NK-92 (cell line): ENCODE data around the gene OGN.
"Not testable (repeated sequence)": the region's sequence is repeated elsewhere in the genome, so short reads cannot be mapped to it uniquely, and the experiment has no call there.

ENCODE experiments used
- DNase-seq: peaks from one replicate; lab custom pipeline; 2025; ENCODE audit not compliant: unreplicated experiment; lab: John Stamatoyannopoulos, UW

Gene OGN, protein sequence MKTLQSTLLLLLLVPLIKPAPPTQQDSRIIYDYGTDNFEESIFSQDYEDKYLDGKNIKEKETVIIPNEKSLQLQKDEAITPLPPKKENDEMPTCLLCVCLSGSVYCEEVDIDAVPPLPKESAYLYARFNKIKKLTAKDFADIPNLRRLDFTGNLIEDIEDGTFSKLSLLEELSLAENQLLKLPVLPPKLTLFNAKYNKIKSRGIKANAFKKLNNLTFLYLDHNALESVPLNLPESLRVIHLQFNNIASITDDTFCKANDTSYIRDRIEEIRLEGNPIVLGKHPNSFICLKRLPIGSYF

DNA sequence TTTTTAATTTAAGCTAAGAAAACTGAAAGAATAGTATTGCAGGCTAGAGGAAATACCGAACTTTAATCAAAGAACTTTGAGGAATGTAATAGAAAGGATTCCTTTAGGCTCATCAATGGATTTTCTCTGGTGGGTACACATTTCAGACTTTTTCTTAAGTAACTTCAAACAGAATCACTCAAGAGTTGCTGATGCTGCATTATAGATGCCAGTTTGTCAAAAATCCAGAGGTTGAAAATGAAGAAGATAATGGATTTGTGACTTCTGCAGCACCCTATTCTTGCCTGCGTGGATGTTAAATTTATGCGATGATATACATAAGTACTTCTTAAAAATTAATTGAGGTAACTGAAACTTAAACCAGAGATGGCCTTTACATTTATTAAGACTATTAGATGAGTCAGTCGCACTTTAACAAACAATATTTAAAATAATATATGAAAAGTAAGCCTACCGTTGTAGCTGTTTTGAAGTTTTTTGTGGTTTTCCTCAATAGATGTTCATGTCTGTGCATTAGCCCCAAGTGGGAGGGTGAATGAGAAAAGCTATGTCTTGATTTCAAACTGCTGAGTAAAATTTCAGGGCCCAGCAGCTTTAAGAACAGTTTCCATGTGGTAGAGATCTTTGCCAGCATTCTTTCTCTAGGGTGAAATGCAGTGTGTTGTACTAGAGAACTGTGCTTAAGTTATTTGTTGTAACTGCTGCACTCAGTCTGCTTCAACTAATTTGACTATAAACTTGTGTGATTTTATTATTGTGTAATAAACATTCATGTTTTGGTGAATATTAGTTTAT, at the start of gene OGN:
Gene OGN (minus strand): TSS at position 537 of the 795 bp plus-strand sequence. CDS start 1,171 bp downstream, outside the sequence.
- no peak for DNase-seq

DNA sequence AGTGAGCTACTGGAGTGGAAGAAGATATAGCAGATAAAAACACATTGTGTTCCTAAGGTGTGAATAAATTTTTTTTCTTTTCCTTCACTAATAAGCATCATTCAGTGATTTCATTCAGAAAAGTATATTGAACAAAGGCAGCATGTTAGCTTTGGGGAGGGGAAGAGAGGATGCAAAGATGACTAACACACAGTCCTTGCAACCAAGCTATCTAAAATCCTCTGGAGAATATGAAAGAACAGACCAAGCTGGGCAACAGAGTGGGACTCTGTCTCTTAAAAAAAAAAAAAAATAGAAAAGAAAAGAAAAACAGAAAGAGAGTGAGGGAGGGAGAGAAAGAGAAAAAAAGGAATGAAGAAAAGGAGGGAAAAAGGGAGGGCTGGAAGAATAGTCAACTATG, 42.2 kb upstream of the OGN start:
- DNase-seq = no peak

DNA sequence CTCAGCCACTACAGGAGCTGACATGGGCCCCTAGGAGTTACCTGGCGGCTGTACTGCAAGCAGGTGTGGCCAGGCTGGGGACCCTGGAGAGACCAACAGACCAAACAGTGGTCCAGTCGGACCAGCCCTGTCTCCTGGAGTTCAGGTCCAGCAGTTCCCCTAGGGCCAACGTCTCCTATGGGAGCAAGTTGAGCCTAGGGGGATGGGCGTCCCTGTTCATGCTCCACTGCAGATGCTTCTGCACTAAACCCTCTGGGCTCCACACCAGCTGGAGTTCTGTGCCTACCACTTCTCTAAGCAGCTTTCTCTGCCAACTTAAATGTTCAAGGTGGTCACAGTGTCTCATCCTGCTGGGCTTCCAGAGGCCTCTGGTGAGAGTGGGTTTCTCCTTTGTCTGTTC, 40.5 kb upstream of the OGN start:
- DNase-seq = no peak

DNA sequence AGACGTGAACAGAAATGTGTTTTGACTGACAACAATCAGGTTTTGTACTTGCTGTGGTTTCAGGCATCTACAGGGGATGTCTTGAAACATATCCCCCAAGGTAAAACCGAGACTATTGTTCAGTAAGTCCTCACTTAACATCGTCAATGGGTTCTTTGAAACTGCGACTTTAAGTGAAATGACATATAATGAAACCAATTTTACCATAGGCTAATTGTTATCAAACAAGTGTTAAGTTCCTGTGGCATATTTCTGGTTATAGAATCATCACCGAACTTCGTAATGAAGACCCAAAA, 36.3 kb upstream of the OGN start:
- DNase-seq = no peak

DNA sequence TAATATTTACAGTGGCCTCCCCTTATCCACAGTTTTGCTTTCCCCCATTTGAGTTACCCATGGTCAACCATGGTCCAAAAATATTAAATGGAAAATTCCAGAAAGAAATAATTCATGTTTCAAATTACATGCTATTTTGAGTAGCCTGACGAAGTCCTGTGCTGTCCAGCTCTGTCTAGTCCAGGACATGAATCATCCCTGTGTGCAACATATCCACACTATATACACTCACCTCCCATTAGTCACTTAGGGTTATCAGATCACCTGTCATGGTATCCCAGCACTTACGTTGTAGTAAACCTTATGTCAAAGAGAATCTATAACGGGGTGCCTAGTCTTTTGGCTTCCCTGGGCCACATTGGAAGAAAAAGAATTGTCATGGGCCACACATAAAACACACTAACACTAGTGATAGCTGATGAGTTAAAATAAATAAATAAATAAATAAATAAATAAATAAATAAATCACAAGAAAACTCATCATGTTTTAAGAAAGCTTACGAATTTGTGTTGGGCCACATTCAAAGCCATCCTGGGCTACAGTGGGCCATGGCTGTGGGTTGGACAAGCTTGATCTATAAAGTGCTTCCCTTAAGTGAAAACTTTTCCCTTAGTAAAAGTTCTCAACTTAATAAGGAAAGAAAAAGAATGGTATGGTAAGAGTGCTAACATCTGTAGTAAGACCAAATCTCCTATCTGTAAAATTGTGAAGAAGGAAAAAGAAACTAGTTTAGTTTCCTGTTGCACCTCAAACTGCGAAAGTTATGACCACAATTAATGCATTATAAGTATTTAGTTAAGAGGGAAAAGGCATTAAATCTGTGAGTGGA, 35.8 kb upstream of the OGN start:
- no peak for DNase-seq

DNA sequence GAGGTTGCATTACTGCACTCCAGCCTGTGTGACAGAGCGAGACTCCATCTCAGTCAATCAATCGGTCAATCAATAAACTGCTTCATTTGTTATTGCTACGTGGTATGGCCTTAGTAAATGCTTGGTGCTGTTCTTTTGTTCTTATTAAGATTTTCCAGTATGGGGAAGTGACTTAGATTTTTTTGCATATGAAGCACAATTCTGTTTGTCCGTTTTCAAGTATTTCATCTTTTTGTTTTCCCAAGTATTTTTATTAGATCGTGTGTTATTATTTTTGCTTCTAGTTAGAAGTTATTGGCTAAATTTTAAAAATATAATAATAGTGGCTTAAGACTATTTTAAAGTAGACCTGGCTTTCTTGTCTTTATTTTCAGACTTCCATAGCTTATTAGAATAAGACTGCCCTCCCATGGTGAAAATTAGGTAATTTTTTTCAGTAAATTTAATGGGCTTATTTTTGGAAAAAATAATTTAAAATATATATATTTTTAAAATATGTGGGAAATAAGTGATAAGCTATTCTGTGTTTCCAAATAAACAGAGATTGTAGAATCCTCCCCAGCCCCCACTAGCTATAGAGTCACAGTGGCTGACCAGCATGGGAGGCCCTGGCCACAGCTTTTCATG, 34.6 kb upstream of the OGN start:
- DNase-seq = no peak

DNA sequence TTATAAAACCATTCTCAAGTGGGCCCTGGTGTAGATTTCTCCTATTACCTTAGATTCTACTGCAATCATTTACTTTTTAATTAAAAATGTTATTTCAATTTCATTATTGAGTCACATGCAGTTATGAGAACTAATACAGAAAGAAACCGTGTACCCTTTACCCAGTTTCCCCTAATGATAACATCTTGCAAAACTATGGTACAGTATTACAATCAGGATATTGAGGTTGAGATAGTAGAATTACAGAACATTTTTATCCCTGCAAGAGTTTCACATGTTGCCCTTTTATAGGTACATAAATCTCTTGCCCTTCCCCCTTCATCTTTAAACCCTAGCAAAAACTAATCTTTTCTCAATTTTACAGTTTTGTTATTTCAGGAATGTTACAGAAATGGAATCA, 30.9 kb upstream of the OGN start:
- no peak for DNase-seq

DNA sequence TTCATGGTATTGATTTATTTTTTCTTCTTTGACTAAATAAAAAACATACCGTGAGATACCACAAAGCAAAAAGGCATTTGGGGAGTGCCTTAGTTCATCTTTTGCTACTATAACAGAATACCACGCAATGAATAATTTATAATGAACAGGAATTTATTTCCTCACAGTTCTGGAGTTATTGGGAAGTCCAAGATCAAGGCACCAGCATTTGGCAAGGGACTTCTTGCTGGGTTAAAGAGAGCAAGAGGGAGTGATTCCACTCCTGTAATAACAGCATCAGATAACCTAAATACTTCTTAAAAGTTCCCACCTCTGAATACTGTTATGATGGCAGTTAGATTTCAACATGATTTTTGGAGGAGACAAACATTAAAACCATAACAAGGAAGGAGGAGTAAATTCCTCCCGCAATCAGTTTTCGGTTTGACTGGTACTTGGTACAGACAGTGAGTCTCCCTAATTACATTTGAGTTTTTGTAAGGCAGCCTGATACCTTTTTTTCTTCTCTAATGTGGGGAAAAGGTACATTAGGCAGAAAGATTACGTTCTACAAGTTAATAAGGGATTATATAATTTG, 28.7 kb upstream of the OGN start:
- DNase-seq = no peak

DNA sequence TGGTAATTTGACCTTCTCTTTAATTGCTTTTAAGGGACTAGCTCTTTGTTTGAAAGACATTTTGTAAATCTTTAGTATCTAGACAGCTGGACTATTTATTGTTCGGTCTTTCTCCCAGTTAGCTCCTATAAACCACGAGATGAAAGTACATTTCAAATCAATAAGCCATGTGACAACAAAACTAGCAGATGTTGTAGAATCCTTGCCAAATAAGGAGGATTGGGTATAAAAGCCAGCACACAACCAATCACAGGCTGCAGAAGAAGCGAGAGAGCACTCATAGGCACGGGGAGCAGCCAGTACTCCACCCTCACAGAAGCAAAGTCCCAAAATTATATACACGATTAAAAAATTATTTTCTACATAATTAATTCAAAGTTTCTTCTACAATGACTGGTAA, 28.0 kb upstream of the OGN start:
- DNase-seq = no peak

DNA sequence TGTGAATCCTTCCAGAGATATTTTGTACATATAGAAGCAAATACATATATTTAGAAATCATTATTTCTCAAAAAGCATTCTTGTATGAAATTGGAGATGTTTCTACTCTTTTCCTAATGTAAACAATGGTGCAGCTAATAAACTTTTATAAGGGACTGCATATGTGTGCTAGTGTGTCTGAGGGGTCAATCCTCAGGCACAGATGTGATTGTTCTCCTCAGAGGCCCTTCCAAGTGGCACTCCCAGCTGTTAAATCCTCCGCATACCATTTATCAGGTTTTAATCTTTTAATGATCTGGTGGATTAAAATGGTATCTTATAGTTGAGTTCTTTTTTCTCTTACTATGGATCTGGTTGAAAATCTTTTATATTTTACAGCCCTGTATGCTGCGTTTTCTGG, 25.5 kb upstream of the OGN start:
- no peak for DNase-seq

DNA sequence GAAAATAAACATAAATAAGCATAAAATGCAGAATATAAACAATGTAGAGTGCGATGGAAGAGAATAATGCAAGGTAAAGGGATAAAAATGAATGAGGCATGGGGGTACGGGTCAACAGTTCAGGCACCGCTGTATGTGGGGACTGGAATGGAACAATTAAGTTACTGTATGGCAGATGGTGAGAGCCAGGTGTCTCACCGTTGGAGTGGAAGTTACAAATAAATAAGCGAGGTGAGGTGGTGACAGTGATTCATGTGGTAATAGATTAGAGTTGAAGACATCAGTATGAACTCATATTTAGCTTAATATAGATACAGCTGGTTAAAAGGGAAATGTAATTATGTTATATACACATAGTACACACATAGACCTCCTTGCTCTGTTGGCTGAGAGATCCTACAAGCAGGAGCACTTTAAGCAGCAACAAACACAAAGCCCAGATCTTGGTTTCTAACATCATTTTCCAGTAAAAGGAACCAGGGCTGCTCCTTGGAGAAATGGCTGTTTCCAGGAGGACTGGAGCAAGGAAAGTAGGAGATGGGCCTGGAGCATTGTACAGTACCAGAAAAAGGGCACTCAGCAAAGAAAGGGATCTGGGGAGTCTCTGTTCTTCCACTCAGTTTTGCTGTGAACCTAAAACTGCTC, 22.2 kb upstream of the OGN start:
- DNase-seq = no peak

DNA sequence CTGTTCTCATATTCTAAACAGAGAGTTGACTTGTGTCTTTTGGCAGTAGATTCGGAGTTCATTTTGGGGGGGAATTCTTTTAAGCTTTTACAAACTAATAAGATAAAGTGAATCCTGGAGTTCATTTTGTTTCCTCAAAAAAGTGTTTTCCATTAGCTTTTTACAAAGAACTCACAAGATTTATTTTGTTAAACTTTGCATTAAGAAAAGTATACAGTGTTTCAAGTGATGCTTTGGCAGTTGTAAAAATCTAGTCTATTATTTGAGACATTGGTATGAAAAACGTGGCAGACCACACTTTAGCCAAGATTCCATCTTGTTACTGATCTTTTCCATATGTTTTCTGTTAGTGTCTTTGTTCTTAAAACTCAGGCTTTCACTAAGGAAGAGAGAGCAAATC, 21.1 kb upstream of the OGN start:
- DNase-seq = no peak

DNA sequence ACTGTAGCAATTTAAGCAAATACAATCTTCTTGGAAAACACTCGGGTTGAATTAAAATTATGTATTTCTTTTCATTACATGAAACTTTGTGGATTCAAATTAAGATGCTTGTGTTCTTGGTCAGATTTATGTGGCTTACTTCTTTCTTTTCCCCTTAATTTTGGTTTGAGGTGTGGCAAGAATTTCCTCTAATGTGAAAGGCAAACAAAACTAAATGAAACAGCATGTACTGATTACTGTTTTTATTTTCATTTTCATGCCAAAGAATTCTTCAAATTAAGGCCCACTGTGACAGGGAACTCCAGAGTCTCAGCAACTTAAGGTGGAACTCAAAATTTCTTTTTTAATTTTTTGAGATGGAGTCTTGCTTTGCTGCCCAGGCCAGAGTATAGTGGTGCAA, 20.0 kb upstream of the OGN start, which contains the start of gene OMD:
Gene OMD (minus strand): TSS at position 132 of the 400 bp plus-strand sequence. CDS start 6,913 bp downstream, outside the sequence.
- DNase-seq = no peak

DNA sequence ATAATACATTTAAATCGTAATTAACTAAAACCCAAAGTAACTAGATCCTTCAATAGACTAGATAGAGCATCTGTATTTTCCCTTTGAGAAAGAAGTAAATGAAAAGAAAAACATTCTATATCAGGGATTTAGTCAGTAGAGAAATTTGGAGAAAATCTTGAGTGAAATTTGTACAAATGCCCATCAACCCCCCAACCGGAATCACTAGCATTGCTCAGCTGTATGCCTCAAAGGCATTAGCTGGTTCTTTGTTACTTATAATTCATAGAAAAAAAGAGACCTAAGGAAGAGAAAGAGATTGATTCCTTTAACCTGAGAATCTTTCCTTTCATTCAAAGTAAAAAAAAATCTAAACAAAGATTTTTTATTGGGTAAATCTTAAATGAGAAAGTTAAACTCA, 19.2 kb upstream of the OGN start:
- no peak for DNase-seq

DNA sequence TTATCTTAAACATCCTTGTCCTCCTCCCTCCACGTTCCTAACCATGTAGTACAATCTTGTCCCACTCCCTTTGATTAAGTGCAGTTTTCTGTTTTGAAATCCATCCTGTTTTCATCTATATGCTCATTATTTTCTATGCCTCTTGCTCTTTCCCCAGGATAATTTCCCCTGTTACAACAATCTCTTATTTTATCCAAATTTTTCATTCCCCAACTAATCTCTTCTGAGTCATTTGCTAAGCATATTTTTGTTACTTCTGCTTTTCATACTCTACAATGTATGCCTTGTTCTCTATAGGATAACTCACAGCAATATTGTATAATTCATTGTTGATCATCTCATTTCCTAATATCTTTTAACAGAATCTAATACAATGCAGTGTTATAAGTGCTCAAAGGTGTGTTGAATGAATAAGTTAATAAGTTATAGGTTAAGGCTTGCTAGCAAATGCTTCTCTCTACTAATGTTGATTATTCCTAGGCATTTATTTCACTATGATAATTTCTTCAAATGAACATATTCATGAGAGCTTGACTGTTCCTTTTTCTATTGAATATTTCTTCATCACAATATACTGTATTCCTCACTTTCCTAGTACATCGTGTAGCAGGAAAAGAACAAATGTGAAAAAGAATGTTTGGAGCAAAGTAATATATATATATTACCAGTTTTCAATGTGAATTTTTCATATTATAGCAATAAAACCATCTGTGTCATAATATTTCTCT, 18.4 kb upstream of the OGN start:
- no peak for DNase-seq

DNA sequence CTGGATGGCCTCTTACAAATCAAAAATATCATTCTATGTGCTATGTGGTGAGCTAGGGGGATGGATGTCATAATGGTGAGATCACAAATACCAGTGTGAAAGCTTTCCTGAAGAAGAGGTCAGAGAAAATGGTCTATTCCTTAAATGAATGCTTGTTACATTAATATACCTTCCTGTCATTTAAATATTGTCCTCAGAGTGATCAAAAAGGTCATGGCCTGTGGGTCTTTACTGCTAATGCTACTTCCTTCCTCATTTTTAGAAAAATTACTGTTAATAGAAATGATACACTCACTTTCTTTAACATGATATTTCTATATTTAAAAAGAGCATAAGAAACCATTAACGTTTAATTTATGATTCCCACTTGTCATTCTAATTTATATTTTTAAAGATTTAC, 10.2 kb upstream of the OGN start:
- no peak for DNase-seq

DNA sequence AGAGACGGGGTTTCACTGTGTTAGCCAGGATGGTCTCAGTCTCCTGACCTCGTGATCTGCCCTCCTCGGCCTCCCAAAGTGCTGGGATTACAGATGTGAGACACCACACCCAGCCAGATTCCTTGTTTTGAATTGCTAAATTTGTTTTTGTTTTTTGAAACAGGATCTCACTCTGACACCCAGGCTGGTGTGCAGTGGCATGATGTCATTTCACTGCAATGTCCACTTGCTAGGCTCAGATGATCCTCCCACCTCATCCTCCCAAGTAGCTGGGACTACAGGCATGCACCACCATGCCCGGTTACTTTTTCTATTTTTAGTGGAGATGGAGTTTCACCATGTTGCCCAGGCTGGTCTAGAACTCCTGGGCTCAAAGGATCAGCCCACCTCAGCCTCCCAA, 6.8 kb upstream of the OGN start:
- DNase-seq = not testable (repeated sequence)

DNA sequence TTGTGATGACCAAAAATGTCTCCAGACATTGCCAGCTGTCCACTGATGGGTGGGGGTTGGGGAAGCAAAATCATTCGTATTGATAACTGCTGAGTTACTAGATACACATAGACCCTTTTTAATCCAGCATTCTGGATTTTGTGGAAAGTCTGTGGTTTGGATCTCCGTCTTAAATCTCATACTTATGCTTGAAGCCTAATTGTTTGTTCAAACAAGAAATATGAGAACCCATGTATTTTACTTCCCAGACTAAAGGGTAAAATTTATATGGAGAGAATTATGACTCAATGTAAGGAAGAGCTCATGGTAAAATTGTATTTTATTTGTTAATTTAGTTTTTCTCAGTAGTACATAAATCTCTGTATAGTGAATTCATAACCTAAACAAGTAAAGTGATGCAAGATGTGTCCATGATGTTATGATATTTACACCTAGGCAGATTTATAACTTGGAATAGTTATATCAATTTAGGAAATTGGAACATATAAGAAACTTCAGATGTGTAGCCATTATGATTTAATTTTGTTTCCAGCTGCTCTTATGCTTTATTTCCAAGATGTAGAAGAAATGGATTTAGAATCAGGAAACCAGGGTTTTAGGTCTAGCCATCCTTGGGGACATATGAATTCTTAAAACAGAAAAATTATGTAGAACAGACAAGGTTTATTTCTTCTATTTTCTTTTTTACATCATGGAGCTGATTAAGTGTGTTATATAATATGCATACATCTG, 4.5 kb upstream of the OGN start:
- no peak for DNase-seq

DNA sequence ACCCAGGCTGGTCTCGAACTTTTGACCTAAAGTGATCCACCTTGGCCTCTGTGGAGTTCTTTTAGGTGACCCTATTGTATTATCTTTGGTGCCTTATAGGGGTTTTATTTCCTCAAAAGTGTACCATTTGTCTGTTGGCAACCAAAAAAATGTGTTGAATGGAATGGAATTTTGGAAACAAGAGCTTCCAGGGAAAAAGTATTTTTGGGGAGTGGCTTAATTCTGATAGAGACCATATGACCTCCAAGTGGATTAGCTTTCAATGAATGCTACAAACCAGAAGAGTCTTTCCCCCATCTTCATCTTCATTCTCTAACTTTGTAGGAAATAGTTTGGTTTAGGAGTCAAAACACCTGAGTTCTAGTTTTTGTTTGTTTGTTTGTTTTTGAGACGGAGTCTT, 3.4 kb upstream of the OGN start:
- no peak for DNase-seq
